GM10248 (cell line): Measurements from ENCODE around the gene CYP4F11.
"Not testable (repeated sequence)": the region's sequence is repeated elsewhere in the genome, so short reads cannot be mapped to it uniquely, and the experiment has no call there.

ENCODE experiments used
- CTCF ChIA-PET: fragments of 300-600 bp; sonication (Branson Sonifier 250); formaldehyde crosslinking; extraction: SDS; loops from one replicate; lab custom pipeline; 2021; ENCODE audit warnings: antibody characterized with exemption; lab: Yijun Ruan, JAX
- POLR2A ChIA-PET: fragments of 350-650 bp; sonication (Branson Sonifier 250); formaldehyde crosslinking; extraction: SDS; loops from one replicate; lab custom pipeline; 2020; ENCODE audit warnings: antibody characterized with exemption; lab: Yijun Ruan, JAX
- DNase-seq: peaks from one replicate; pipeline ENCODE4 v3.0.0; 2012; ENCODE audit errors: extremely low spot score
- TF ChIP-seq, protein P1 (sequence below): IDR thresholded peaks from 2 replicates; pipeline ENCODE4 v1.5.1; 2012; ENCODE audit warnings: mild to moderate bottlenecking, low read depth; ENCODE audit errors: extremely low read depth, missing control alignments, control extremely low read depth

The CYP4F11 gene

DNA sequence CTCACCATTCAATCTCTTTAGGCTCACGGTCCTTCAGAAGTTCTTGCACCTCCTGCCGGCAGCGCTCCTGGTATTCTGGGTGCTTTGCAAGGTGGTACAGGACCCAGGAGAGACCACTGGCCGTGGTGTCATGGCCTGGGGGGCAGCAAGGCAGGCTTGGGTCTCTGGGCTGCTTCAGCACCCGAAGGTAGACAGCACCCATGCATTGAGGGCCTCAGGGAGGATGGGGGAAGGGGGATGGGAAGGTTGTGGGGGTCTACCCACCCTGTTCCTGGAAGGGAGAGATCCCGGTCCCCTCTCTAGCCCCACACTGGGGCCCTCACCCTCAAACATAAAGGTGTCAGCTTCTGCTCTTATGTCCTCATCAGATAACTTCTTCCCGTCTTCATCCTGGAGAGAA lies 48.4 kb downstream of the CYP4F11 start:
- CTCF ChIA-PET = no interaction called here
- POLR2A ChIA-PET = no interaction called here
- TF ChIP-seq, protein P1, sequence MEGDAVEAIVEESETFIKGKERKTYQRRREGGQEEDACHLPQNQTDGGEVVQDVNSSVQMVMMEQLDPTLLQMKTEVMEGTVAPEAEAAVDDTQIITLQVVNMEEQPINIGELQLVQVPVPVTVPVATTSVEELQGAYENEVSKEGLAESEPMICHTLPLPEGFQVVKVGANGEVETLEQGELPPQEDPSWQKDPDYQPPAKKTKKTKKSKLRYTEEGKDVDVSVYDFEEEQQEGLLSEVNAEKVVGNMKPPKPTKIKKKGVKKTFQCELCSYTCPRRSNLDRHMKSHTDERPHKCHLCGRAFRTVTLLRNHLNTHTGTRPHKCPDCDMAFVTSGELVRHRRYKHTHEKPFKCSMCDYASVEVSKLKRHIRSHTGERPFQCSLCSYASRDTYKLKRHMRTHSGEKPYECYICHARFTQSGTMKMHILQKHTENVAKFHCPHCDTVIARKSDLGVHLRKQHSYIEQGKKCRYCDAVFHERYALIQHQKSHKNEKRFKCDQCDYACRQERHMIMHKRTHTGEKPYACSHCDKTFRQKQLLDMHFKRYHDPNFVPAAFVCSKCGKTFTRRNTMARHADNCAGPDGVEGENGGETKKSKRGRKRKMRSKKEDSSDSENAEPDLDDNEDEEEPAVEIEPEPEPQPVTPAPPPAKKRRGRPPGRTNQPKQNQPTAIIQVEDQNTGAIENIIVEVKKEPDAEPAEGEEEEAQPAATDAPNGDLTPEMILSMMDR = no peak

DNA sequence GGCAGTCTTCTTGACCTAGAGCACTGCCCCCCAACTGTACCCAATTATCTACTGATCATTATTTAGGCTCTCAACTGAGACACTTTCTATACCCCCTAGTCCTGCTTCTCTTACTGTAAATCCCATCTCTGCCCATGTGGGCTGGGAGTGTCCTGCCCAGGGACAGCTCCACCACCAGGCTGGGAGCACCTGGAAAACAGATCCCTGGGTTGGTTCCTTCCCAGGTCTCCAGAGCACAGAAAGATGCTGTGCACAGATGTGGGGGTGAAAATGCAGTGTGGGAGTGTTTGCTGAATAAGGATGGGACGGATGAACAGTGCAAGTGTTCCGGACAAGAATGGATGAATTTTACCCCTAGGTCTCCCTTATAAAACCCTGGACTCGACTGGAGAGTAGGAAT lies 49.2 kb downstream of the CYP4F11 start:
- ChIA-PET POLR2A (no interaction called here), CTCF (no interaction called here)
- TF ChIP-seq, protein P1 = no peak
- no peak for DNase-seq

More for the DNA sequence above, 48.4 kb downstream of the CYP4F11 start:
- DNase-seq = no peak

DNA sequence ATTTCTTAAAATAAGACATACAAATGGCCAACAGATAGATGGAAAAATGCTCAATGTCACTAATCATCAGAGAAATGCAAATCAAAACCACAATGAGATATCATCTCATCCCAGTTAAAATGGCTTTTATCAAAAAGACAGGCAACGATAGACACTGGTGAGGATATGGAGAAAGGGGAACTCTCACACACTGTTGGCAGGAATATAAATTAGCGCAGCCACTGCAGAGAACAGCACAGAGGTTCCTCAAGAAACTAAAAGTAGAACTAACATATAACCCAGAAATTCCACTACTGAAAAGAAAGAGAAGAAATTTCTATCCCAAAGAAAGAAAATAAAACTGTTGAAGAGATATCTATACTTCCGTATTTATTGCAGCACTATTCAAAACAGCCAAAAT lies 51.0 kb downstream of the CYP4F11 start:
- POLR2A ChIA-PET, CTCF ChIA-PET, DNase-seq: not testable (repeated sequence)

DNA sequence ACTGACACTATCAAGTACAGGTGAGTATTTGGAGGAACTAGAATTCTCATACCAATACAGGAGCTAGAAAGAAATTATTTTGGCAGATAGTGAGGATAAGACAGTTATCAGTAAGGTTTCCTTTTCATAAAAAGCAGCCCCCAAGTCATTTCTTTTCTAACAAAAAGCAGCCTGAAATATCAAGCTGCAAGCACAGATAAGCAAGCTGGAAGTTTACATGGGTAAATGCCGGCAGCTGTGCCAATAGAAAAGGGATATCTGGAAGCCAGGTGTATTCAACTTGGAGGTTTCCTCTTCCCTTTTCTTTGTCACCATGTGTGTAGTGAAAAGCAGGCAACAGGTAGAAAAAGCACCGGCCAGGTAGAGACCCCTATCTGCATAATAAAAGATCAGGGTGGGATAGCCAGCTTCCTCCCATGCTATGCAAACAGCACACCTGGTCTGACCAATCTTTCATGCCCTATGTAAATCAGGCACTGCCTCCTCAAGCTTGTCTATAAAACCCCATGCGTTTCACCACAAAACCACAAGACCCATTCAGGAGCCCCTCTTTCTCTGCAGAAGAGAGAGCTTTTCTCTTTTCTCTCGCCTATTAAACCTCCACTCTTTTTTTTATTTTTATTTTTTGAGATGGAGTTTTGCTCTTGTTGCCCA lies 59.4 kb downstream of the CYP4F11 start:
- TF ChIP-seq, protein P1 = no peak
- ChIA-PET CTCF (no interaction called here), POLR2A (no interaction called here)
- DNase-seq = no peak

DNA sequence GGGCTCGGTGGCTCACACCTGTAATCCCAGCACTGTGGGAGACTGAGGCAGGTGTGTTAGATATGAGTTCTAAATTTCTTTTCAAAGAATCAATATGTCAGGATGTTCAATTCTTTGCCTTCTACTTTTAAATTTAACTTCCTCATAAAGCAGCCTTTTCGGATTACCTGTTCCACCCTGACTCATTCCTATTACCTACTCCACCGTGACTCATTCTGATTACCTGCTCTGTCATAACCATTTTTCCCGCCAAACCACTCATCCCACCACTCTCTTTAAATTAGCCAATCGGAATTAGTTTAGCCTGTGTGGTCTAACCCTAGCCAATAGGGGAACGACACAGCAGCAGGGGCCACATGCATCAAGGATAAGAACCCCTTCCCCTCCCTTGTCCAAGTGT lies 60.6 kb downstream of the CYP4F11 start:
- DNase-seq, CTCF ChIA-PET, POLR2A ChIA-PET: not testable (repeated sequence)

DNA sequence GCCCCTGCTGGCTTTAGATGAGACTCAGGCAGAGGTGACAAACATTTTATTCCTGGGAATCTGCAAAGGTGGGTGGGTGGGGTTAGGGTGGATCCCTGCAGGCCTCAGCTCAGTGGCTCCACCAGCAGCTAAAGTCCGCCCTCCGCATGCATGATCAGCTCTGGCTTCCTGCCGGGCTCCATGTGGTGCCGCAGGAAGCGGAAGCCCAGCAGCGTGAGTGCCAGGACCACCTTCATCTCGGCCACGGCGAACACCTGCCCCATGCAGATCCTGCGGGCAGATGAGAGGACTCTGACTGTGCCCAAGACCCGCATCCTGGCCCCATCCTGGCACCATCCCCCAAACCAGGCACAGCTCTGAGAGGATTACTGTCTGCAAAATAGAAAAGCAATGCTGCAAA lies 62.8 kb downstream of the CYP4F11 start:
- ChIA-PET CTCF (no interaction called here), POLR2A (no interaction called here)
- peak; percentile 24 for DNase-seq
- TF ChIP-seq, protein P1 = no peak

DNA sequence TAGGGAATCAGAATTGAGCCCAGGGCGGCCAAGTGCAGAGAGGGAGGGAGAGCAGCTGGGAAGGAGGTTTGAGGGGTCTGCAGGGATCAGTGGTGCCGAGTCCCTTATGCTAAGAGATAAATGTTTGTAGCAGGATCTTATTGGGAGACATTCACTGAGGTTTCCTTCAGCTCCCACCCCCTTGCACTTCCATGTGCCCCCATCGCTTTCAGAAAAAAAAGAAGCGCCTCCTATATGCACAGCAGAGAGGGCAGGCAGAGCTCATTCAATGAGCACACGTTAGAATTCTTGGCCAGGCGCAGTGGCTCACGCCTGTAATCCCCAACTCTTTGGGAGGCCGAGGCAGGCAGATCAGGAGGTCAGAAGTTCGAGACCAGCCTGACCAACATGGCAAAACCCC lies 64.5 kb downstream of the CYP4F11 start:
- TF ChIP-seq, protein P1 = no peak
- CTCF ChIA-PET = interaction anchor here (1.0 to 1.2 kb wide), 2 partner anchors 10 to 240 kb away, joined by 4 read pairs; no protein-coding TSS in a partner anchor
- POLR2A ChIA-PET = no interaction called here
- DNase-seq = no peak
